ENCODE measurements around the gene HSPA2.
A peak's percentile ranks its signal among the peaks of the same experiment; 100 is the strongest.

Gene HSPA2

GRCh38 chr14:64540208-64541202 is at the start of gene HSPA2:
Gene HSPA2 (plus strand): TSS chr14:64540741. CDS start chr14:64540850, 109 bp downstream.
- DNase-seq, result peak; percentile 99 to 100 (median 99)

DNA sequence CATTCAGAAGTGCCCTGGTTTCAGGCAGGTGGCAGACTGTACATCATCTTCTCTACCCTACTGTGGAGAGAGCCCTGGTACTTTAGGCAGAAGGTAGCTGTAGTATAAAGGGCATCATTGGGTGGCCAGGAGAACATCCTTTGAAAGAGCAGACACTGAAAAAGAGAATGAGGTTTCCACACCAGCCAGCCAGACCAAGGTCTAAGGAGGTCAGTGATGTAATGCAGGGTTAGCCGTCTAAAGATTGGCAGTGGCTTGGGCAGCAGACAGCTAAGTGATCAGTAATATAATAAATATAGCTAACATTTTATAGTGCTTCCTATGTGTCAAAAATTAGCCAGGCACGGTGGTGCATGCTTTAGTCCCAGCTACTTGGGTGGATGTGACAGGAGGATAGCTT is 48.9 kb upstream of the HSPA2 start:
- no peak for DNase-seq

DNA sequence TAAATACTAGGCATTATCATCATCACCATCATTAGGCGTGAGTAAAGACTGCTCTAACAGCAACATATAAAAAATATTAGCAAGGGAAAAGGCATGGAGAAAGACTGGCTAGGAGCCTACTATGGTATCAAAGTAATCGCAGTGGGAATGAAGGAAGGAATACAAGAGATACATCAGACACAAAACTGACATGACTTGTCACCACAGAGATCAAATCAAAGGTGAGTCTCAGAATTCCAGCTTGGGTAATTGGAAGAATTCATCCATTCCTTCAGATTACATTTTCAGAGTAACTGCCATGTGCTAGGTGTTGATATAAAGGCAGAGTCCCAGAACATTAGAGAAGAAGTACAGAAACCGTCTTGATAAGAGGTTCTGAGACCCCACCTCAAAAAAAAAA is 47.1 kb upstream of the HSPA2 start:
- no peak for DNase-seq

DNA sequence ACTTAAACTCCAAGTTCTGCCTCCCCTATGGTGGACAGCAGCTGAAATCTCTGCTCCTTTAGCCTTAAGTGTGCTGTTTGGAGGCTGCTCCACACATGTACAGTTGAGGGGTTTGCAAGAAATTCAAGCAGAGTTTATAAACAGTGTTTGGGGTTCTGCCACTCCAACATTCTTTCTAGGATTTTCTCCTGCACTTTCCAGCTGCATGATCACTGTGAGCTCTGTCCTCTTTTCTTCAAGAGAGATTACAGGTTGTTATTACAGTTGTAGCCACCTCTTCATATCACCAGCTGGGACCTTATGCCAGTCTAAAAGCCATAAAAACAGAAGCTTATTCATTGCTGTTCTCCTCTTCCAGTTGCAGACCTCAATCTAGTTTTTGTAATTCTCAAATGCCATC is 45.3 kb upstream of the HSPA2 start:
- no peak for DNase-seq

- no peak for DNase-seq
Measured at GRCh38 chr14:64496764-64497163, 43.8 kb upstream of the HSPA2 start.

GRCh38 chr14:64500088-64500487 is 40.5 kb upstream of the HSPA2 start:
- no peak for DNase-seq

- peak; percentile 32 to 39 (median 39) for DNase-seq
Measured at GRCh38 chr14:64501411-64502171, 39.0 kb upstream of the HSPA2 start.

- no peak for DNase-seq
Measured at GRCh38 chr14:64502456-64502855, 38.1 kb upstream of the HSPA2 start.

DNA sequence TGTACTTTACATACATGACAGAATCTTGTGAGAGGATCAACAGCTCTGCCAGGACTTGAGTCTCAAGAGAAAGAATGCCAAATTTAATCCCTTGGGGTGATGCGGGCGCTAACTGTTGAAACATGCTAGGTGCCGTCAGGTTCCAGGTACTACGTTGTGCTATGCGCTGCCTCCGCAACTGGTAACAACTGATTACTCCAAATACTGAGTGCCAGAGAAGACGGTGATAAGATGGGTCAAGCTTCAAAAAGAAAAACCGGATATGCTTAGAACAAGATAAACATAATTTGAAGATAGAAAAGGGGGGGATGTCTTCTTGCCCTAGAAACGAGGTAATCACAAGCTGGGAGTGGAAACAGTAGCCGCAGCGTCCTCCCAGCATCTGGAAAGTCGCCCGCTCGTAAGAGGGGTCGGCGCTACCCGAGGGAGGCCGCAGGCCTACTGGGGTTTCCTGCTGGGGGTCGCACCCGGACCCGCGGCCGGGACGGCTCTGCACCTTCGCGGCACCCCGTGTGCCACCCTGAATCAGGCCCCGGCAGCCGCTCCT is 37.6 kb upstream of the HSPA2 start:
- no peak for DNase-seq

DNA sequence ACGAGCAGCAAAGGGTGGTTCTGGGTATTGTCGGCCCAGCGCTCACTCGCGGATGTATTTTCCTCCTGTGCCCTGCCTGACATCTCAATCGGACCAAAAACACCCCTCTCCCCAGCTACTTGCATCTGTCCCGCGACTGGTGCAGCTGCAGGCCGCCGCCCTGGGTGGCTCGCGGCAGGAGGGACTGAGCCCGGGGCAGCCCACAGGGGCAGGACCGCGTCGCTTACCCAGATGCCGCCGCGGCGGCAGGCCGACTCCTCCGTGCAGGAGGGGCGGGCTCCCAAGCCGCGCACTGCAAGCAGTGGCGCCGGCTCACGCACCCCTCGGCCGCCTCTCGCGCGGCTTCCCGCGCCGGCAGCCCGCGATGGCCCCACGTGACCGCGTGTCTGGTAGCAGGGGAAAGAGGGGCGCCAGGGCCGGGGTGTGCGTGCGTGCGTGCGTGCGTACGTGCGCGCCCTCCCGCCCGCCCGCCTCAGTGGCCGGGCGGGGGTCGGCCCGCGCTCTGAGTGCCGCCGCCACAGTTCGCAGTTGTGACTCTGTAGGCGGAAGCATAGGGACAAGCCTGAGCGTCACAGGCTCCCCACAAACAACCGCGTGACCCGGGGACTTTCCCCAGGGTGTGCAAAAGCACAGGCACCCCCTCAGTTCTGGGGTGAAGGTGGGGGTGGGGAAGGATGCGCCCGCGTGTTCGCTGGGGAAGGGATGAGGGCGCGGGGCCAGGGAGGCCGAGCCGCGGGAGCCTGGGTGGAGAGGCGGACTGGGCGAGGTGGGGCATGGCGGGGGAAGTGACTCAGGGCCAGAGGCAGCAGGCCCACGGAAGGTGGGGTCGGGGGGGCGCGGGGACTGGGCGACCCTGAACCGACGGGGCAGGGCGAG is 36.9 kb upstream of the HSPA2 start, which contains the start of gene ZBTB25:
Gene ZBTB25, minus strand, starts transcription at position 405 of the 876 bp plus-strand sequence. CDS start 13,305 bp downstream, outside the sequence.
- peak; percentile 93 to 96 (median 94) for DNase-seq

DNA sequence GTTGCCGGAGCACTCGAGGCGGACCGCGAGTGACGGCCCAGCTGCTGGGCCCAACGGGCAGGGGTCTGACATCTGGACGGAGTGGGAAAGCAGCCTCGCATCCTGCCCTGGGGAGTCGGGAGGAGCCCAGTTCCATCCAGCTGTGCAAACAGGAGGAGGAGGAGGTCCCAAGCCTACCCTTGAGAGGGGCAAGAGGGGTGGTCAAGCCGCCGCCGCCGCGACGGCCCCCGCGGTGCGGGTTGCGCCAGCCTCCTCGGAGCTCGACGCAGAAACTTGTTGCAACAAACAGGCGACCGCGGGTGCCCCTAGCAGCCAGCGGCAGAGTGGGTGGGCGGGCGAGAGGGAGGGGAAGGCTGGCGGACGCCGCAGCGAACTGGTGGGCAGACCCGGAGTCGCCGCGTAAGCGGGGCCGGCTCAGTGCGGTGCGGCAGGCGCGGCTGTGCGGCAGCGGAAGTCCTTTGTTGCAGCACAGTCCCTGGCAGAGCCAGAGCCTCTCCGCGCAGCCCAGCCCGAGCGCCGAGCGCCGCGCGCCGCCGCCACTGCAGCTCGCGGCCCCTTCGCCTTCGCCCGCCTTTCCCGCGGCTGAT is 36.1 kb upstream of the HSPA2 start, which contains the start of gene ZBTB1:
Gene ZBTB1, plus strand, starts transcription at position 461 of the 587 bp plus-strand sequence. CDS start 16,735 bp downstream, outside the sequence.
- peak; percentile 91 to 95 (median 92) for DNase-seq

GRCh38 chr14:64504897-64505794 is 35.4 kb upstream of the HSPA2 start:
- peak; percentile 87 to 95 (median 92) for DNase-seq

- DNase-seq, result peak; percentile 55 to 72 (median 56)
Measured at GRCh38 chr14:64506721-64507120, 33.8 kb upstream of the HSPA2 start.

- DNase-seq, result peak; percentile 36 to 55 (median 36)
Measured at GRCh38 chr14:64507376-64508156, 33.0 kb upstream of the HSPA2 start.

DNA sequence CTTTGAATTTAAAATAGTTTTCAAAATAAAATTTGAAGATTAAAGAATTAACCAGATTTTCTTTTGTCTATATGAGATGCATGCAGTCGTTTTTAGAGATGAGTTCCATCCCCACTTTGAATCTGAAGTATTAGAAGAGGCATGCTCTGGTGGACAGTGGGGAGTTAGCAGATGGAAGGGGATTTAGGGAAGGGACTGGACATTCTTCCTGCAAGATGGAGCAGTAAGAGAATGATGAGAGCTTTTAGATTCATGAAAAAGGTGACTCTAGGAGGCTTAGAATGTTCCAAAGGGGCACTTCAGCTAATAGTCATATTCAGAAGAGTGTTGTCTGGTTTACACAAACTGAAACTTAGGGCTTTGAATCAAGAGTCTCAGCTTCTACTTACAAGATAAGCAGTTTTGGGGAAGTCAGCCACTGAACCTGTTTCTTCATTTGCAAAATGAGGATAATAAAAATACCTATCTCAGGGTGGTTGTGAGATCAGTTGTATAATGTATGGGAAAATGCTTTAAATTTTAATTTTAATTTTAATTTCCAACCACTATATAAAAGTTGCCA is 32.2 kb upstream of the HSPA2 start:
- no peak for DNase-seq

DNA sequence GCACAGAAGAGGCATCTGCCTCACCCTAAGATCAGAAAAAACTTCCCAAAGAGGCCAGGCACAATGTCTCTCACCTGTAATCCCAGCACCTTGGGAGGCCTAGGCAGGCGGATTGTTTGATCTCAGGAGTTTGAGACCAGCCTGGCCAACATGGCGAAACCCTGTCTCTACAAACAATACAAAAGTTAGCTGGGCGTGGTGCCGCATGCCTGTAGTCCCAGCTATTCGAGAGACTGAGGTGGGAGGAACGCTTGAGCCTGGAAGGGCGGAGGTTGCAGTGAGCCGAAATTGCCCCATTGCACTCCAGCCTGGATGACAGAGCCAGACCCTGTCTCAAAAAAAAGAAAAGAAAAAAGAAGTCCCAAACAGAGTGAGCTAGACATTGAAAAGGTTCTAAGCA is 31.5 kb upstream of the HSPA2 start:
- no peak for DNase-seq

DNA sequence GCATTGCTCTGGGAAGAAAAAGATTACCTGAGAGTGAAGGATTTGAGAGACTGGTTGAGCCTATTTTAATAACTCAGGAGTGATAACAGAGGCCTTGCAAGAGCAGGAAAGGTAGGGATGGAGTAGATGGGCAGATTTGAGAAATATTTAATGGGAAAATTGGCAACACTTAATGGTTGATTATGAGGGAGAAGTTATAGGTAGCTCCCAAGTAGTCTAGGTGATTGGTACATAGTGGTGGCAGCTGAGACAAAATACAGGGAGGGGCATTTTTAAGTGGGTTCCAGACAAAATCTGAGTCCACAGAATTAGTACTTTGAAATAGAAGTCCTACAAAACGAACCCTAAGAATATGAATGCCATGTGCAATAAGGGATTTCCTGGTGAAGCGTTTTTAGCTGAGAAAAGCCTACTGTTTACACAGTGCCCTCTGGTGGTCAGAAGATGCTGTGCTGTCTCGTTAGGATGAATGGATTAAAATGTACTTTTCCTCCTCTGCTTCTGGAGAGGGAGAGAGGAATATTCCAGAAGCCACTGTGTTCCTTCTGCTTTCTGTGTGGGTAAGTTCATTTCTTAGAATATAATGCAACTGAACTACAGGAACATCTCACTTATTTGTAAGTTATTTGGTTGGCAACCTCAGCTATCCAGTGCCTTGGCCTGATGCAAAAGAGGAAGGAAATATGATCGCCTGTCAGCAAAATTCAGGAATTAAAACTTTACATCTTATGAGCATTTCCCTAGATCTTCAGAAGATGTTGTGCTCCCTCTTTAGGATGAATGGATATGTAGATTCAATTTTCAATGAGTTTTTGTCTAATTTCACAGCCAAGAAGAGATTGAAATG is 29.5 kb upstream of the HSPA2 start:
- peak; percentile 85 to 90 (median 89) for DNase-seq

GRCh38 chr14:64513271-64513670 is 27.3 kb upstream of the HSPA2 start:
- DNase-seq, result no peak

Data from suppressor macrophage treated with lipopolysaccharide for 1 hour (primary cell).